Measurements from ENCODE around the gene STAT3.
"Not testable (repeated sequence)": the region's sequence is repeated elsewhere in the genome, so short reads cannot be mapped to it uniquely, and the experiment has no call there.

Gene STAT3

DNA sequence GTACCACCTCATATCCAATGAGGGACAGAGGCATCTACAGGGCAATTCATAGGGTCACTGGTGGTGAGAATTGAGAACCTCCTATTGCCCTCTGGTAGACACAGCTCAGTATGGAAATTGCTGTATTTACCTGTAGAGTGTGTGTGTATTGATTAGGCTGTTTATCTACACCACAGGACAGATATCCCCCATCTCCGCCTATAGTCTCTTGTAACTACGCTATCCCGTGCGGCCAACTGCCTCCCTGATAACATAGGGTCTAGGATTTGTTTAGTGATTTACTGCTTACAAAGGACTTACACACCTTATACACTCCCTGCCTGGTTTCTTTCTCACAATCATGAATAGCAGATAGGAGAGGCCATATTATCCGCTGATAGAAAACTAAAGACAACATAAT, 1.7 kb upstream of the STAT3 start:
- H3K27ac ChIP-seq: peak overlapping the region in 15 of 21 experiments; percentile 3 to 100 (median 99)
- H3K4me3 ChIP-seq: no peak overlapping the region

DNA sequence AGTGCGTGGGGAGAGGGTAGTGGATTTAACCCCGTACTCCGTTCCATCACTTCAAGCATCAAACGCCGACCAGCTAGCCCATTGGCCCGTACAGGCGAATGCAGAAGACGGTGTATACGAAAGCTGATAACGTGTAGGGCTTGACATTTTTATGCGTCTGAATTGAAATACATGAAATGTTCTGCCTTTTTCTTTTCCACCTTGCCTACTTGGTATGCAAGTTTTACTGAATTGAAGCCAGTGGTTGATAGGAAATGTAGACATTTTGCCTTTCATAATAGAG, 834 bp upstream of the STAT3 start:
- Histone ChIP-seq H3K4me3 (peak overlapping the region; percentile 28 to 100 (median 61)), H3K27ac (peak overlapping the region; percentile 33 to 100 (median 99))

DNA sequence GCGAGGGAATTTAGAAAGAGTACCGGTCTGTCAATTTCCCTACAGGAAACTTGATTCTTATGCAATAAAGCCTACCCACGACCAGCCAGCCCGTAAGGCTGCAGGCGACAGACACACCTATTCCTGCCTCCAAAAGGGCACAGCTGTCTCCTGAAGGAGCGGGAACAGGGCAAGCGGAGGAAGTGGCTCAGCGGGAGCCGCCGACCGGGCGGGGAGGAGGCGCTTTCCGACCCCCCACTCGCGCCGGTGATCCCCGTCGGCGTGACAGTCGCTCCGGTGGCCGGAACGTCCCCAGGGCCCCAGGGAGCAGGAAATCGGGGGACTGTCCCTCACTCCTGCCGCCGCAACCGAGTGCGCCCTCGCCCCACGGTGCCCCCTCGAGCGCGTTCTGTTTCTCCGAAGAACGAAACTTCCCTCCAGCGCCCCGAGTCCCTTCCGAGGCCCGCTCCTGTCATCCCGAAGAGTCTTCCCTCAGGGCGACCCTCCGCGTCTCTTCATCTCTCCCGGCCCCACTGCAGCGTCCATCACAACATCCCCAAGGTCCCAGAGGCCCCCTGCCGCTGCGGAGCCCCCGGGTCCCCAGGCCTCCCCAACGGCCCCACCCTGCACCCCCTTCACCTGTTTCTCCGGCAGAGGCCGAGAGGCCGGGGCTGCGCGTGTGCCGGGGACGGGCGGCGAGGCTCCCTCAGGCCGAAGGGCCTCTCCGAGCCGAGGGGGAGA, 421 bp downstream of the STAT3 start:
- Histone ChIP-seq H3K27ac (peak overlapping the region; percentile 90 to 100 (median 99)), H3K4me3 (peak overlapping the region; percentile 61 to 100 (median 91))

DNA sequence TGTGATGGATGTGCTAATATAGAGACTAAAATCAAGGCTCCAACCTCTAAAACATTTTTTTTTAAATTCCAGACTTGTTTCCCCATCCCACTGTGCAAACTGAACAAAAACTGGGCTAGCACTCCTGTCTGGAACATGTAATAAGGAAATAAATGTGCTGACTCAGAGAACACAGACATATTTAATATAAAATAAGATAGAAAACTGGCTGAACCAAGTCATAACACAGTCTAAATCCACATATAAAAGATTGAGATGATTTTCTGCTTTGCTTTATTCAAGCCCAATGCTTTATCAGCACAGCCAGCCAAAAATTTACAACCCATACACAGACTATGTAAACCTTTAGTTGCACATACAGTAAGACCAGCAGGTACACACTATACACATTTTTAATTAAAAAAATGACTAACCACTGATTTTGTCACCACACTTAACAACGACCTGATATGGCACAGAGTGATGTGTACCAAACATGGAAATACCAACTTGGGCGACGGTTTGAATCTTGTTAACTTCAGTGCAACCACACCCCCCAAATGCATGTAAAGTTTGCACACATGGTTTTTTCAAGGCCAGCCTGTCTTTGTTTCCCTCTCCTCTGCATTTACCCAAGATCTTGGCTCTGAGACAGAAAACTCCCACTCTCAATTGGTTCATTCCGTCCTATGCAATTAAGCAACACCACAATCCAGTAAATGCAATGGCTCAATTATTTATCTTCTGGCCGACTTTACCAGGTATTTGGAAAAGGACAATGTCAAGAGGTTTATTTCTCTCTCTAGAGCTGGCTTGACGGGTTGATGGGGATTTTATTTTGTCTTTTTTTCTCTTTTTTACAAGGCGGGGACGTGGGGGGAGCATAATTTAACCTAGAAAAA, 1.2 kb downstream of the STAT3 start:
- Histone ChIP-seq H3K27ac (peak overlapping the region in 20 of 21 experiments; percentile 90 to 100 (median 100)), H3K4me3 (peak overlapping the region; percentile 61 to 100 (median 91))

DNA sequence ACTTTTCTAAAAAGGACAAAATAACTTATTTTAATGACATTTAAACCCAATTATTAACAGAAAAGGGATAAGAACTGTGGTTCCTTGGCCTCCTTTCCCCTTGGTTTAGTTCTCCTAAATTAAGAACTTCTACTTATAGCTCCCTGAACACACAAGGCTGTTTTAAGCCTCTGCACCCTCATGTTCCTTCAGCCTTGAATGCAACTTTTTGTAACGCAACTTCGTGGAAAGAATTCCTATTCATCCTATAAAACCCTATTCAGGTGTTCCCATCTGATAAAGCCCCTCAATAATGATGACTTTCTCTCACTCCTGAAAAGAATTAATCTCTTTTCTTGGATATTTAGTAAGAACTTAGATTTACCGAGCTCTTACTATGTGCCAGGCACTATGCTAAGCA, 6.3 kb downstream of the STAT3 start:
- H3K27ac ChIP-seq: no peak overlapping the region
- H3K4me3 ChIP-seq: no peak overlapping the region

DNA sequence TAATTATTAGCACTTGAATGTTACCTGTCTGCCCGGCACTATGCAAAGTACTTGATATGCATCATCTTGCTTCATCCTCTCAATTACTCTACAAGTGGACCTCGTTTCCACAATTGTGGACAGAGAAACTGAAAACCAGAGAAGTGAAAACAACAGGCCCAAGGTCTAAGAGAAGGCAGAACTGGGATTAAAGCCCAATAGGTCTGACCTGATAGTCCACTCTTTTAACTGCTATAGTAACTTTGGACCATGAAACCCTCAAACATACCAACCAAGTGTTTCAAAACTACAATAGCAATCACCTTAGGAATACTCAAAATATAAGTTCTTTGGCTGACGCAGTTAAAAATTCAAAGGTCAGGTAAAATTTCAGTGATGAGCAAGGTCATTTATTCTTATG, 7.3 kb downstream of the STAT3 start:
- peak overlapping the region in 1 of 21 experiments; percentile 77 for H3K27ac ChIP-seq
- H3K4me3 ChIP-seq: no peak overlapping the region

DNA sequence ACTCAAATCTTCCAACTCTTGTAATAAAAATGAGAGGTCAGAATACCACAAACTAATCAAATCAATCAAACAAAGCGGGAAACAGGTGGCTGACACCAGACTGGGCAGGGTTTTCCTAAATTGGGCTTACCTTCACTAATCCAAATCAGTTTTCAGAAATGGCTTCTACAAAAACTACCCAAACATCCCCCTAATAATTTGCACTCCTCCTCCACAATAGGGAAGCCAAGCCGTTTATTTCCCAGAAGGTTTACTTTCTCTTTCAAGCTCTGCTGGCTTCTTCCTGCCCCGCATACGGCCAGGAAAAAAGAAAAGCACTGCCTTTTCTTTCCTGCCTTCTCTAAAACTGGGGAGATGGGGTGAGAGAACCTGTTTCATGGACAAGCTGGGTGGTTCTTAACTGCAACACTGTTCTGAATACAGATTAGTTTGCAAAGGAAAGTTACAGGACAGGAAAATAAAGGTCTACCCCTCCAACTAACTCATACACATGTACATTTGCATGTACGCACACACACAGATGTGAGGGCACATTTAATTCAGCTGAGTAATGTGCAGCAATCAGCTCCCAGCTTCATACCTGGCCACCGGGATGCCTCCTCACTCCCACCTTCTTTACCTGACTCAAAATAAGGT, 9.2 kb downstream of the STAT3 start:
- Histone ChIP-seq H3K27ac (peak overlapping the region in 19 of 21 experiments; percentile 6 to 82 (median 47)), H3K4me3 (peak overlapping the region in 3 of 7 experiments; percentile 1 to 27 (median 5))

DNA sequence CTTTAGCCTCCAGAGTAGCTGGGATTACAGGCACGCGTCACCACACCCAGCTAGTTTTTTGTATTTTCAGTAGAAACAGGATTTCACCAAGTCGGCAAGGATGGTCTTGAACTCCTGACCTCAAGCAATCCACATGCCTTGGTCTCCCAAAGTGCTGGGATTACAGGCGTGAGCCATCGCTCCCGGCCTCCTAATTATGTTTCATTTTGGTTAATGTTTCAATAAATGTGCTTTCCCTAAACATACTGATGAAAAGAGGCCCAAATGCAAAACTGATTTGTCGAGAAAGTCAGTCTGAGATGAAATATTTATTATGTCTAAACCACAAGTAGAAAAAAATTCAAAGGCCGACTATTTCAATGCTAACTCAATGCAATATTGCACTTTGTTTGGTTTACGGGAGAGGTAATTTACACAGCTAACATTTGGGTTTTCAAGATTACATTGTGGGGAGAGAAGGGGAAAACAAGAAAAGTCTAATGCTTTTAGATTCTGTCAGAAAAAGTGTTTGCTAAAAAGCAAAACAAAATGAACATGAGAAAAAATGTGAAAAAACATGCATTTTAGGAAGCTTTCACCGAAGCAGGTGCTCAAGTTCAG, 9.8 kb downstream of the STAT3 start:
- Histone ChIP-seq H3K4me3 (peak overlapping the region in 2 of 7 experiments; percentile 1 to 27), H3K27ac (peak overlapping the region in 17 of 21 experiments; percentile 6 to 82 (median 60))

DNA sequence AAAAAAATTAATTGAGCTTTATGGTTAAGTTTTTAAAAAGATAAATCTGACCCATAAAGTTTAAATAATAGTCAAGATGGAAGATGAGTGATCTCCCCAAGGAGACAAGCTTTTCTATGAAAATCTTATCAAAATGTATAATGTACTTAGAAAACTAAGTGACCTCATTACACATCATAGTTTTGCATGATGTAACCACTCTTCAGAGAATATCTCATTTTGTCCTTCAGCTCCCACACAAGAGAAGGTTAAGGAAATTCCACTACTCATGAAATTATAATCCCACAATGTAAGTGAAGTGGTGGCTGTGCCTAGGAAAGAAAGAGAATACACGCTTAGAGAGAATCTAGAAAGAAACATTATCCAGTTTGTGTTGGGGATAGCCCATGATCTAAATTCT, 14.3 kb downstream of the STAT3 start:
- Histone ChIP-seq H3K4me3 (no peak overlapping the region), H3K27ac (peak overlapping the region in 1 of 21 experiments; percentile 18)

DNA sequence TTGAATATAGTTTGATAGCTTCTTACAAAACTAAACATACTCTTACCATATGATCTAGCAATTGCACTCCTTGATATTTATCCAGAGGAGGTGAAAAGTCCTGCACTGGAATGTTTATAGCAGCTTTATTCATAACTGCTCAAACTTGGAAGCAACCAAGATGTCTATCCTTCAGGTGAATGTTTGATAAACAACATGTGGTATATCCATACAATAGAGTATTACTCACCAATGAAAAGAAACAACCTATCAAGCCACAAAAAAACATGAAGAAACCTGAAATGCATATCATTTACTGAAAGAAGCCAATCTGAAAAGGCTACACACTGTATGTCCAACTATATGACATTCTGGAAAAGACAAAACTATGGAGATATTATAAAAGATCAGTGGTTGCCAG, 16.1 kb downstream of the STAT3 start:
- Histone ChIP-seq H3K27ac (no peak overlapping the region), H3K4me3 (no peak overlapping the region)

DNA sequence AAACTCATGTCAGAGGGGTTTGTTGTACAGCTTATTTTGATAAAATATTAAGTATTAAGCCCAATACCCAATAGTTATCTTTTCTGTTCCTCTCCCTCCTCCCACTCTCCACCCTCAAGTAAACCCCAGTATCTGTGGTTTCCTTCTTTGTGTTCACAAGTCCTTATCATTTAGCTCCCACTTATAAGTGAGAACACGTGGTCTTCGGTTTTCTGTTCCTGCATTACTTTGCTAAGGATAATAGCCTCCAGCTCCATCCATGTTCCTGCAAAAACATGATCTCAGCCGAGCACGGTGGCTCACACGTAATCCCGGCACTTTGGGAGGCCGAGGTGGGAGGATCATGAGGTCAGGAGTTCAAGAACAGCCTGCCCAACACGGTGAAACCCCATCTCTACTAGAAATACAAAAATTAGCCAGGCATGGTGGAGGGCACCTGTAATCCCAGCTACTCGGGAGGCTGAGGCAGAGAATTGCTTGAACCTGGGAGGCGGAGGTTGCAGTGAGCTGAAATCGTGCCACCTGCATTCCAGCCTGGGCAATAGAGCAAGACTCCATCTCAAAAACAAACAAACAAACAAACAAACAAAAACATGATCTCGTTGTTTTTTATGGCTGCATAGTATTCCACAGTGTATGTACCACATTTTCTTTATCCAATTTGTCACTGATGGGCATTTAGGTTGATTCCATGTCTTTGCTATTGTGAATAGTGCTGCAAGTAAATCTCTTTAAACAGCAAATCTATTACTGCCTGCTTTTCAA, 19.3 kb downstream of the STAT3 start:
- not testable (repeated sequence) for H3K4me3 ChIP-seq, H3K27ac ChIP-seq

DNA sequence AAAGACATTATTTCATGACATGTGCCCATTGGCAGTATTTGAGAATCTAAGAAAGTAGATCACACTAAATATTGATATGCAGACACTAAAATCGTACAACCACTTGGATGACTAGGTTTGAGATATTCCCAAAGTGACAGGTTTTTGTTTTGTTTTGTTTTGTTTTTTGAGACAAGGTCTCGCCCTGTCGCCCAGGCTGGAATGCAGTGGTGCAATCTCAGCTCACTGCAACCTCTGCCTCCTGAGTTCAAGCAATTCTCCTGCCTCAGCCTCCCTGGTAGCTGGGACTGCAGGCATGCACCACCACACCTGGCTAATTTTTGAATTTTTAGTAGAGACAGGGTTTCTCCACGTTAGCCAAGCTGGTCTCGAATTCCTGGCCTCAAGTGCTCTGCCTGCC, 19.9 kb downstream of the STAT3 start:
- not testable (repeated sequence) for H3K4me3 ChIP-seq, H3K27ac ChIP-seq

DNA sequence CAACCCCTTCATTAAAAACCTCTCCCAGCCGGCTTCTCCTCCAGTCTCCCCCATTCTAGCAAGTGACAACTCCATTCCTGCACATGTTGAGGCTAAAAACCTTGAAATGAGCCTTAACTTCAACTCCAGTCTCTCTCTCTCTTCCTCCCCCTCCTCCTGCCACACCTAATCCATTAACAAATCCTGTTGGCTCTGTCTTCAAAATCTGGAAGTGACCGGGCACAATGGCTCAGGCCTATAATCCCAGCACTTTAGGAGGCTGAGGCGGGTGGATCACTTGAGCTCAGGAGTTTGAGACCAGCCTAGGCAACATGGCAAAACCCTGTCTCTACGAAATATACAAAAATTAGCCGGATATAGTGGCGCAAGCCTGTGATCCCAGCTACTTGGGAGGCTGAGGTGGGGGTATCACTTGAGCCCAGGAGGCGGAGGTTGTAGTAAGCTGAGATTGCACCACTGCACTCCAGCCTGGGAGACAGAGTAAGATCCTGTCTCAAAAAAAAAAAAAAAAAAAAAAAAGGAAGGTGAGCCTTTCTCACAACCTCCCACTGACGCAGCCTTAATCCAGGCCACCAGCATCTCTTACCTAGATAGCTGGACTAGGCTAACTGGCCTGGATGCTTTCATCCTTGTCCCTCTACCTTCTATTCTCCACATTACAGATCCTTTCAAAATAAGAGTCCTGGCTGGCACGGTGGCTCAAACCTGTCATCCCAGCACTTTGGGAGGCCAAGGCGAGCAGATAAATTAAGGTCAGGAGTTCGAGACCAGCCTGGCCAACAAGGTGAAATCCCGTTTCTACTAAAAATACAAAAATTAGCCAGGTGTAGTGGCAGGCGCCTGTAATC, 21.8 kb downstream of the STAT3 start:
- H3K4me3 ChIP-seq: not testable (repeated sequence)
- H3K27ac ChIP-seq: peak overlapping the region in 5 of 21 experiments; percentile 4 to 62 (median 35)

DNA sequence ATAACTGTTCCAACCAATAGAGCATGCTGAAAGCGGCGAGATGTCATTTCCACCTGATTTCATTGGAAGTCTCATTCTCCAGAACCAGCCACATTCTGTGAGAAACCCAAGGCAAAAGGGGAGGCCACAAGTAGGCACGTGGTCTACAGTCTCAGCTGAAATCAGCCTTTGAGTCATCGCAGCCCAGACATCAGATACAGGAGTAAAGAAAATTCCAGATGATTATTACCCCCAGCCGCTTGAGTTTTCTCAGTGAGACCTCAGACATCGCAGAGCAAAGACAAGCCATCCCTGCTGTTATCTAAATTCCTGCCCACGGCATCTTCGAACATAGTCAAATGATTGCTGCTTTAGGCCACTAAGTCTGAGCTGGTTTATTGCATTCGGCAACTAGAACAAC, 23.1 kb downstream of the STAT3 start:
- no peak overlapping the region for H3K4me3 ChIP-seq
- peak overlapping the region in 5 of 21 experiments; percentile 1 to 52 (median 16) for H3K27ac ChIP-seq

DNA sequence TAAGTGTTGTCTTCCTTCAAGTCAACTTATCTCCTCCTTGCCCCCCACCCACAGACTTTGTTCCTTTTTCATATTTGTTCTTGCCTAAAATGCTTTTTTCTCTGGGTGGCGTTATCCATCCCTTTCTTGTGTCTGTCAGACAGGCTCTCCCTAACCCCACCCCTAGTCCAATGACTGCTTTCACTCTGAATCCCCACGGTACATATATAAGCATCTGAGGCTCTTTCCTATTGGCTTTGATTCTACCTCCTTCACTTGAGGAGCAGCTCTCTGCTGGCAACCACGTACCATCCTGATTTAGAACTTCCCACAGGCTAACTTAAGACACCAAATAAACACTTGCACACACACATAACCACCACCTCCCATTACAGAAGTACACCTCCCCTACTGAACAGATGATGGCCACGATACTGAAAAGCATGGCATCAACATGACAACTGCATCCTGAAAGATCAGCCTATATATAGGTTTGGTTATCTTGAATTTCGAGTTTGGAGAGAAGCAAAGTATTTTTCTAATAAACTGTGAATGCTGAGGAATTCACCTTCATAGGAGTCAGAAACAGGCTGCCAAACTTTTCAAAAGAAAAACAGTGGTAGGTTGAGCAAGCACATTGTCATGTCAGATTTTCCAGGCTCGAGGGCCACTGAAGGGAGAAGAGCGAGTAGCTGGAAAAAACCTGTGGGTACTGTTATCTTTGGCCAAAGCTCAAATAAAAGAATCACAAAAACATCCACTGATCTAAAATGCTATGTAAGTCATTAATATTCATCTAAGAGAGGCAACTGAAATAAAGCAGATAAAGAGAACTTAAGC, 24.3 kb downstream of the STAT3 start:
- Histone ChIP-seq H3K4me3 (no peak overlapping the region), H3K27ac (peak overlapping the region in 8 of 21 experiments; percentile 21 to 55 (median 40))

DNA sequence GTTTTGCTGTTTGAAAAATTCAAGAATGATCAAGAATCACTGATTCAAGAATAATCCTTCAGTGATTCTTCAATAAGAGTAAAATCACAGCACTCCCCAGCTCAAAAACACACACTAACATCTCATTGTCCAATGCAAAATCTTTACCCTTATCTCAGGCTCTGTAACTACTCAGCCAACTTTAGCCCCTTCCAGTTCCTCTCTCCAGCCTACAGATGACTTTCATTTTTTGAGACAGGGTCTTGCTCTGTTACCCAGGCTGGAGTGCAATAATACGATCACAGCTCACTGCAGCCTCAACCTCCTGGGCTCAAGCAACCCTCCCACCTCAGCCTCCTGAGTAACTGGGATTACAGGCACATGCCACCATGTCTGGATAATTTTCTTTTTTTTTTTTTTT, 25.0 kb downstream of the STAT3 start:
- H3K27ac ChIP-seq: peak overlapping the region in 8 of 21 experiments; percentile 19 to 63 (median 54)

DNA sequence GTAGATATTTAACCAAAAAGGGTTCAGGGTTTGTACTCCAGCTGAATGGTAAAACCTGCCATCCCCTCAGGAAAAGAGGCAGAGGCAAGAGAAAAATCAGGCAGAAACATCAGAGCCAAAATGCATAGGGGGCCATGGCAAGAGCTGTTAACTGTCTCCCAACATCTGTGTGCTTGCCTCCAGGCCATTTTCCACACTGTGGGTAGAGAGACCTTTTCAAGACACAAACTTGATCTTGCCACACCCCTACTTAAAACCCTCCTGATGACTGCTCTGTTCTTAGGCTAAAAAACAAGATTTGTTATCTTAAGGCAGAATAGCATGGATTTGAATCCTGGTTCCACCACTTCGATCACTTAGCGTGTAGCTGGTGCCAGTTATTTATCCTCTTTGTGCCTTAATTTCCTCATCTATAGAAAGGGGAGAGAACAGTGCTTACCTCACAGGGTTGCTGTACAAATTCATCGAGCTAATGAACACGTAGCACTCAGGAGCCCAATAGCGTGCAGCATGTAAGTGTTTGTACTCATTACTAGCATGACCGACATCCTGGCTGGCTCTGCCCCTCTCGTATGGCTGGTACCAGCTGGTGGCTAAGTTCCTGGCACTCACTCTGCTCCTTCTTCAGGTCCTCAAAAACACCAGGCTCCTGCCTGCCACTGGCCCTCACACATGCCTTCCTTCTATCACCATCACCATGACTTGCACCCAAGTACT, 25.8 kb downstream of the STAT3 start:
- H3K27ac ChIP-seq: peak overlapping the region in 12 of 21 experiments; percentile 19 to 75 (median 55)
- no peak overlapping the region for H3K4me3 ChIP-seq

More for the DNA sequence above, 25.0 kb downstream of the STAT3 start:
- H3K4me3 ChIP-seq: no peak overlapping the region
